Rectal smooth muscle tissue (tissue), 1 donor: ENCODE measurements around the gene TEX22.

Experiments
- H3K27ac ChIP-seq: one replicate; pipeline ENCODE4 v1.7.0; 2013; ENCODE audit warnings: low read depth, low read length, inconsistent platforms
- H3K27me3 ChIP-seq: one replicate; pipeline ENCODE4 v1.7.0; 2013; ENCODE audit warnings: low read length; ENCODE audit not compliant: control insufficient read depth, insufficient read depth
- H3K36me3 ChIP-seq: one replicate; pipeline ENCODE4 v1.7.0; 2013; ENCODE audit warnings: low read length; ENCODE audit not compliant: control insufficient read depth, insufficient read depth
- H3K4me1 ChIP-seq: one replicate; pipeline ENCODE4 v1.7.0; 2013; ENCODE audit warnings: low read length; ENCODE audit not compliant: control insufficient read depth, insufficient read depth
- H3K4me3 ChIP-seq: one replicate; pipeline ENCODE4 v1.7.0; 2013; ENCODE audit warnings: low read length
- H3K9ac ChIP-seq: one replicate; pipeline ENCODE4 v1.7.0; 2013; ENCODE audit warnings: low read length

Gene TEX22

DNA sequence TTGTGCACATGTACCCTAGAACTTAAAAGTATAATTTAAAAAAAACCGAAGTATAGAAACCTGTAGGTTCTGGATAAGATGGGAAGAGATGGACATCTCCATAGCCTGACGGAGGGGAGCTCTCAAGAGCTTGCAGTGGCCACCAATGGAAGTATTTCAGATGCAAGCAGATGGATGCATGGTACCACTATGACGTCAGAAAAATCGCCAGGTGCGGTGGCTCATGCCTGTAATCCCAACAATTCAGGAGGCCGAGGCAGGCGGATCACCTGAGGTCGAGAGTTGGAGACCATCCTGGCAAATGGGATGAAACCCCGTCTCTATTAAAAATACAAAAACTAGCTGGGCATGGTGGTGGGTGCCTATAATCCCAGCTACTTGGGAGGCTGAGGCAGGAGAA lies 3.4 kb downstream of the TEX22 start:
- H3K4me3 ChIP-seq: no peak overlapping the region
- H3K27ac ChIP-seq: no peak overlapping the region
- H3K9ac ChIP-seq: no peak overlapping the region
- H3K27me3 ChIP-seq: no peaks in the 10 kb centered on the region
- H3K36me3 ChIP-seq: peaks cover 6% of the 10 kb centered on the region
- H3K4me1 ChIP-seq: peaks cover 8% of the 10 kb centered on the region

DNA sequence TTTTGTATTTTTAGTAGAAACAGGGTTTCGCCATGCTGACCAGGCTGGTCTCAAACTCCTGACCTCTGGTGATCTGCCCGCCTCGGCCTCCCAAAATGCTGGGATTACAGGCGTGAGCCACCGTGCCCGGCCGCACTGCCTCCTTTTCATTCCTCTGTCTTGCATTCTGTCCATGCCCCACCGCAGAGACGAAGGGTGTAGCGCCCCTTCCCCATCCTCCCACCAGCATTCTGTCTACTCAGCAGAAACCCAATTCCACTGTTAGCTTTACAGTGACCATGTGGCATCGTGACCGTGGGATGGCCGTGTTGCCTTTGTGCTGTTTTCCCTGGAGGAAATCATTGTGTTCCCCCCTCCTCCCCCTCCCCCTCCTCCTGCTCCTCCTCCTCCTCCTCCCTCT lies 10.3 kb downstream of the TEX22 start:
- Histone ChIP-seq H3K4me3 (no peak overlapping the region), H3K9ac (no peak overlapping the region), H3K27me3 (peaks cover 16% of the 10 kb centered on the region), H3K27ac (no peak overlapping the region), H3K36me3 (no peaks in the 10 kb centered on the region), H3K4me1 (no peaks in the 10 kb centered on the region)

DNA sequence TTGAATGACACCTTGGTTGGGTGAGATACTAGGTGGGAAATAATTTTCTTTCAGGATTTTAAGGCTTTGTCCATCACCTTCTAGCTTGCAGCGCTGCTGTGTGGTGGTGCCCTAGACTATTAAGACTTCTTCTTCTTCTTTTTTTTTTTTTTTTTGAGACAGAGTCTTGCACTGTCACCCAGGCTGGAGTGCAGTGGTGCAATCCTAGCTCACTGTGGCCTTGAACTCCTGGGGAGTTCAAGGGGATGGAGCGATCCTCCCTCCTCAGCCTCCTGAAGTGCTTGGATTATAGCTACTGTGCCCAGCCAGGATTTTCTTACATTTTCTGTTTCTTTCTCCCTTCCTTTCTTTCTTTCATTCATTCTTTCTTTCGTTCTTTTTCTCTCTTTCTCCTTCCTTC lies 11.0 kb downstream of the TEX22 start:
- Histone ChIP-seq H3K4me3 (no peak overlapping the region), H3K27ac (no peak overlapping the region), H3K9ac (no peak overlapping the region), H3K4me1 (no peaks in the 10 kb centered on the region), H3K27me3 (peaks cover 16% of the 10 kb centered on the region), H3K36me3 (no peaks in the 10 kb centered on the region)

DNA sequence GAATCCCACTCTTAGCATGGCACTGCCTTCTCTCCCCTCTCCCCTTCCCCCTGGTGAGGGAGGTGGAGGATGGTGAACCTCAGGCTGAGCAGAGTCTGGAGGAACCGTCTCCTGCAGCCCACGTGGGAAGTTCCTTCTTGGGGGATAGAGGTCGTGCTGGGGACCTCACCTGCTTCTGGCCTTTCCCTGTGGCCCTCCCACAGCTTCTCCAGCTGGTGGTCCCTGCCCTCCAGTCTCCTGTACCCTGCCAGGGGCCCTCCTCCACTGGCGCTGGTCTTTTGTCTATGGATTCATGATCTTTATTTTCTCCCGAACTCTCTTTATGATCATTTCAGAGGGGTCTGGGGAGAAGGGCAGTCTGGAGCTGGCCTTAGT lies 12.3 kb downstream of the TEX22 start:
- Histone ChIP-seq H3K36me3 (no peaks in the 10 kb centered on the region), H3K4me3 (no peak overlapping the region), H3K4me1 (peaks cover 4% of the 10 kb centered on the region), H3K9ac (no peak overlapping the region), H3K27me3 (peaks cover 16% of the 10 kb centered on the region), H3K27ac (no peak overlapping the region)

DNA sequence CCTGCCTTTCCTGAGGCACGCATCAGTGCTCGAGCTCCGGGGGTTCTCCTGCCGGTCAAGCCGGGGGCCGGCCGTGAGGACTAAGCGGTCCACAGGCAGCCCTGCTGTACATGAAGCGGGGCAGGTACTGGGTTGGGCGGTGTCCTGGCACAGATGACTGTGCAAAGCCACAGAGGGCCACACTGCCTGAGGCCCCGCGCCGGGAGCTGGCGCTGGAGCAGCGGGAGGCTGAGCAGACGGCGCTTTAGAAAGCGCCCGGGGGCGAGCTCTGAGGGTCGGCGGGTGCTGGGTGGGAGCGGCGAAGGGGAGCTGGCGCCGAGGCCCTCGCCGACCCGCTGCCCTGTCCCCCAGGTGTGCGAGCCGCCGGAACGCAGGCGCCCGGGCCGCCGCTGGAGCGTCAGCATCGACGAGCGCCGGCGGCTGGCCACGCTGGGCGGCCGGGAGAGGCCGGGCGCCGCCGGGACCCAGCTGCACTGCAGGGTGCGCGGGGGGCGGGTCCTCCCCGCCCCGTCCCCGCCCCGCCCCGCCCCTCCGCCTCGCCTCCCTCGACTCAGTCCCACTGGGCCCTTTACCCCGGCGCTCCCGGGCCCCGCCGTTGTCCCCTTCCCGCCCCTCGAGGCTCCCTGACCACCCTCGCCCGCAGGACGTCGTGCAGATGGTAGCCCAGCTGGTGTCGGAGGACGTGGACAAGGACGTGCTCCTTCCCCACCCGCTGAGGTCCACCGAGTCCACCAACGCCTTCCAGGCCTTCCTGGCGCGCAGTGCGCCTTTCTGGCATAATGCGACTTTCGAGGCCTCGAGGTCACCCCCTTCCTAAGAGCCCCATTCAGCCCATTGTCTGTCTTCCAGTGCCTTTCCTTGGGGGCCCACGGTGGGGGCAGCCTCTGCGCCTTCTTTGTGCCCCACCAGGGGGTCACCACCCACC lies 12.9 kb downstream of the TEX22 start:
- Histone ChIP-seq H3K4me3 (peak overlapping the region; percentile 34), H3K27ac (no peak overlapping the region), H3K9ac (no peak overlapping the region), H3K4me1 (peaks cover 4% of the 10 kb centered on the region), H3K27me3 (peaks cover 16% of the 10 kb centered on the region), H3K36me3 (no peaks in the 10 kb centered on the region)

- Histone ChIP-seq H3K4me3 (no peak overlapping the region), H3K27ac (no peak overlapping the region), H3K4me1 (peaks cover 4% of the 10 kb centered on the region), H3K27me3 (peaks cover 16% of the 10 kb centered on the region), H3K9ac (no peak overlapping the region), H3K36me3 (no peaks in the 10 kb centered on the region)
Measured at GRCh38 chr14:105411985-105412770, 13.8 kb downstream of the TEX22 start.

- Histone ChIP-seq H3K4me1 (peaks cover 4% of the 10 kb centered on the region), H3K27me3 (peaks cover 16% of the 10 kb centered on the region), H3K9ac (peak overlapping the region; percentile 22), H3K36me3 (no peaks in the 10 kb centered on the region), H3K4me3 (no peak overlapping the region), H3K27ac (no peak overlapping the region)
Measured at GRCh38 chr14:105412771-105413543, 14.6 kb downstream of the TEX22 start.

DNA sequence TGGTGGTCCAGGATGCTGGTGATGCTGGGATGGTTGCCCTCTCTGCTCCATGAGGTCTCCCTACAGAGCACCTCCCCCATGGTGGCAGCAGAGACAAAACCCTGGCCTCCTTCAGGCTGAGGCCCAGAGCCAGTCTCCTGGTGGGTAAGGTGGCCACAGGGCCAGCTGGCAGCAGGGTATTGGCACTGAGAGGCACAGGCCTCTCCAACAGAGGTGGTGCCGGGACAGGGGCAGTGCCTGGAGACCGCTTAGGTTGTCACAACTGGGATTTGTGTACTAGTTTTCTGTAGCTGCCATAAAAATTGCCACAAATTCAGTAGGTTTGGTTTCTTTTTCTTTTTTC lies 15.2 kb downstream of the TEX22 start:
- no peak overlapping the region for H3K4me3 ChIP-seq
- H3K27ac ChIP-seq: no peak overlapping the region
- no peaks in the 10 kb centered on the region for H3K36me3 ChIP-seq
- H3K9ac ChIP-seq: peak overlapping the region; percentile 22
- peaks cover 4% of the 10 kb centered on the region for H3K4me1 ChIP-seq
- H3K27me3 ChIP-seq: peaks cover 16% of the 10 kb centered on the region

GRCh38 chr14:105414456-105415371 lies 16.4 kb downstream of the TEX22 start:
- Histone ChIP-seq H3K4me1 (peaks cover 12% of the 10 kb centered on the region), H3K9ac (no peak overlapping the region), H3K4me3 (peak overlapping the region; percentile 52), H3K36me3 (no peaks in the 10 kb centered on the region), H3K27ac (peak overlapping the region; percentile 69), H3K27me3 (peaks cover 16% of the 10 kb centered on the region)

DNA sequence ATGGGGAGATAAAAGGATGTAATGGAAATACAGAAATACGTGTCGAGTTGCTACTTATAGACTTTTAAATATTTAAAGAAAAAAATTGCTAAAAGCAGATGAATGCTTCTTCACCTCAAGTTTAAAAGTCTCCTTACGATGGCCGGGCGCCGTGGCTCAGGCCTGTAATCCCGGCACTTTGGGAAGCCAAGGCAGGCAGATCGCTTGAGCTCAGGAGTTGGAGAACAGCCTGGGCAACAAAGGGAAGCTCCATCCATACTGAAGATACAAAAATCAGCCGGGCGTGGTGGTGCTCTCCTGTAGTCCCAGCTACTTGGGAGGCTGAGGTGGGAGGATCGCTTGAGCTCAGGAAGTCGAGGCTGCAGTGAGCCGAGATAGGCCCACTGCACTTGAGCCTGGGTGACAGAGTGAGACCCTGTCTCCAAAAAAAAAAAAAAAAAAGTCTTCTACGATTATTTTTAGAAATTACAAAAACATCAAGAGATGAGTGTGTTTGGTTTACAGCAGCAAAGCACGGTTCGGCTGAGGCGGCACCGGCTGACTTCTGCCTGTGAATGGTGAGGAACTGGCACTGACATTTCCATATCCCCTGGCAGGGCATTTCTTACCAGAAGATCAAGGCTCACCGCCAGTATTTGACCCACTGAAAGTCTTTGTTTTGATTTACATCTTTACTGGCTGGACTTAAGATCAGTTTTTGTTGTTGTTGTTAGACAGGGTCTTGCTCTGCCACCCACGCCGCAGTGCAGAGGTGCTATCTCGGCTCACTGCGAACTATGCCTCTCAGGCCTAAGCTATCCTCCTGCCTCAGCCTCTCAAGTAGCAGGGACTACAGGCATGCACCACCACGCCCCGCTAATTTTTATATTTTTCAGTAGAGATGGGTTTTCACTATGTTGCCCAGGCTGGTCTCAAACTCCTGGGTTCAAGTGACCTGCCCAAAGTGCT lies 17.4 kb downstream of the TEX22 start:
- peaks cover 13% of the 10 kb centered on the region for H3K4me1 ChIP-seq
- H3K27me3 ChIP-seq: peaks cover 11% of the 10 kb centered on the region
- H3K27ac ChIP-seq: peak overlapping the region; percentile 69
- H3K4me3 ChIP-seq: peak overlapping the region; percentile 52
- no peaks in the 10 kb centered on the region for H3K36me3 ChIP-seq
- H3K9ac ChIP-seq: no peak overlapping the region

DNA sequence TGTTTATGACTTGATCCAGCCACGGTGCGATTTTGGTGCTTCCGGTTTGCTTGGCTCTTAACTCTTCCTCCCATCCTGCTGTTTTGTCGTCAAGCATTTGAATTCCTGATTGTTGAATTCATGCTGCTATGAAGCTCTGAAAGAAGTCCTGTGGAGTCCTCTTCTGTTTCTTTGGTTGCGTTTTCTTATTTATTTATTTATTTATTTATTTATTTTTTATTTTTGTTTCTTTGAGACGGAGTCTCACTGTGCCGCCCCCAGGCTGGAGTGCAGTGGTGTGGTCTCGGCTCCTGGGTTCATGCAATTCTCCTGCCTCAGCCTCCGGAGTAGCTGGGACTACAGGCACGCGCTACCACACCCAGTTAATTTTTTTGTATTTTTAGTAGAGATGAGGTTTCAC lies 18.3 kb downstream of the TEX22 start:
- peaks cover 21% of the 10 kb centered on the region for H3K4me1 ChIP-seq
- peaks cover 8% of the 10 kb centered on the region for H3K27me3 ChIP-seq
- no peak overlapping the region for H3K27ac ChIP-seq

More for the DNA sequence above, 18.3 kb downstream of the TEX22 start:
- no peaks in the 10 kb centered on the region for H3K36me3 ChIP-seq
- H3K4me3 ChIP-seq: no peak overlapping the region
- no peak overlapping the region for H3K9ac ChIP-seq
